CD14-positive monocyte (primary cell): ENCODE data around the gene TAPT1. TPM values are rescaled to one million over a fixed set of nuclear protein-coding genes. Genes with fewer than 3 reads are reported as not detected.

Experiments used
- DNase-seq, 3 donors: peaks; one replicate each; pipeline ENCODE4 v3.0.0-alpha.2; 2011 to 2022
- H2AFZ ChIP-seq: 2 replicates; pipeline ENCODE4 v1.6.0; 2012; ENCODE audit warnings: mild to moderate bottlenecking, low read depth, low read length, inconsistent platforms; ENCODE audit not compliant: insufficient read depth, poor library complexity, severe bottlenecking
- H3K27ac ChIP-seq, 2 donors: 1 replicate in 1 of 2; 2 replicates in 1 of 2; pipeline ENCODE4 v1.5.1; 2012 to 2013; ENCODE audit warnings: low read length in 2 of 2, control low read depth in 1 of 2, inconsistent platforms in 1 of 2, low read depth in 1 of 2, mild to moderate bottlenecking in 1 of 2
- H3K27me3 ChIP-seq, 2 donors: one replicate each; pipeline versions ENCODE4 v1.6.0 to v1.6.1; 2011 to 2013; ENCODE audit warnings: low read length in 2 of 2; ENCODE audit not compliant: control insufficient read depth in 2 of 2, insufficient read depth in 2 of 2
- H3K36me3 ChIP-seq, 2 donors: replicated peaks in 1 of 2; 1 replicate in 1 of 2; 2 replicates in 1 of 2; pipeline versions ENCODE4 v1.5.1 to v1.6.1; 2012 to 2013; ENCODE audit warnings: low read length in 2 of 2, control low read depth in 1 of 2, inconsistent platforms in 1 of 2, mild to moderate bottlenecking in 1 of 2; ENCODE audit not compliant: insufficient read depth in 2 of 2, control insufficient read depth in 1 of 2
- H3K4me1 ChIP-seq, 2 donors: 1 replicate in 1 of 2; 2 replicates in 1 of 2; pipeline versions ENCODE4 v1.5.1 to v1.6.1; 2012 to 2013; ENCODE audit warnings: low read length in 2 of 2, control low read depth in 1 of 2, inconsistent platforms in 1 of 2, mild to moderate bottlenecking in 1 of 2, moderate library complexity in 1 of 2; ENCODE audit not compliant: insufficient read depth in 2 of 2, control insufficient read depth in 1 of 2
- H3K4me2 ChIP-seq: replicated peaks from 2 replicates; pipeline ENCODE3; 2012; ENCODE audit warnings: low read length, moderate library complexity, mild to moderate bottlenecking; ENCODE audit not compliant: poor library complexity, severe bottlenecking; ENCODE audit errors: extremely low read depth
- H3K4me3 ChIP-seq, 3 experiments: fragments of 200-600 bp in 1 of 3; sonication (generic) in 1 of 3; replicated peaks in 1 of 3; 1 replicate in 2 of 3; 2 replicates in 1 of 3; pipeline ENCODE4 v1.5.1; 2011 to 2013; ENCODE audit warnings: low read length in 3 of 3, mild to moderate bottlenecking in 3 of 3, control low read depth in 2 of 3, low read depth in 2 of 3, inconsistent platforms in 1 of 3, moderate library complexity in 1 of 3
- H3K79me2 ChIP-seq: 2 replicates; pipeline ENCODE4 v1.6.0; 2012; ENCODE audit warnings: mild to moderate bottlenecking, control low read depth, inconsistent platforms, low read length, moderate library complexity; ENCODE audit not compliant: insufficient read depth
- H3K9ac ChIP-seq: 2 replicates; pipeline ENCODE4 v1.6.0; 2017; ENCODE audit warnings: low read length, mild to moderate bottlenecking; ENCODE audit not compliant: insufficient read depth, poor library complexity, severe bottlenecking
- H3K9me3 ChIP-seq, 2 donors: replicated peaks in 1 of 2; 1 replicate in 1 of 2; 2 replicates in 1 of 2; pipeline versions ENCODE4 v1.5.1 to v1.6.1; 2012 to 2013; ENCODE audit warnings: low read length in 2 of 2, control low read depth in 1 of 2; ENCODE audit not compliant: control insufficient read depth in 1 of 2, insufficient read depth in 1 of 2
- H4K20me1 ChIP-seq: 2 replicates; pipeline ENCODE4 v1.6.0; 2012; ENCODE audit warnings: mild to moderate bottlenecking, low read length, control low read depth, moderate library complexity; ENCODE audit not compliant: insufficient read depth
- H3K27ac Mint-ChIP-seq, 7 donors: one replicate each; pipeline ENCODE4 v1.8.0; 2020; ENCODE audit warnings: mild to moderate bottlenecking in 7 of 7, mixed read lengths in 7 of 7, moderate library complexity in 6 of 7, inconsistent platforms in 2 of 7
- H3K27me3 Mint-ChIP-seq, 3 donors: one replicate each; pipeline ENCODE4 v1.8.0; 2021 to 2022; ENCODE audit warnings: low read depth in 3 of 3, mild to moderate bottlenecking in 3 of 3, mixed read lengths in 3 of 3, moderate library complexity in 3 of 3, inconsistent platforms in 1 of 3
- H3K36me3 Mint-ChIP-seq, 2 donors: one replicate each; pipeline ENCODE4 v1.8.0; 2020; ENCODE audit warnings: mixed read lengths in 2 of 2, inconsistent platforms in 1 of 2, mild to moderate bottlenecking in 1 of 2
- H3K4me1 Mint-ChIP-seq: one replicate; pipeline ENCODE4 v1.8.0; 2020; ENCODE audit warnings: mild to moderate bottlenecking, mixed read lengths
- H3K4me3 Mint-ChIP-seq, 2 donors: one replicate each; pipeline ENCODE4 v1.8.0; 2020; ENCODE audit warnings: mild to moderate bottlenecking in 2 of 2, mixed read lengths in 2 of 2, moderate library complexity in 1 of 2
- H3K9me3 Mint-ChIP-seq, 7 donors: one replicate each; pipeline ENCODE4 v1.8.0; 2020 to 2022; ENCODE audit warnings: mixed read lengths in 7 of 7, mild to moderate bottlenecking in 6 of 7, moderate library complexity in 6 of 7, inconsistent platforms in 2 of 7
- CTCF ChIP-seq: fragments of 200-600 bp; IDR thresholded peaks from one replicate; pipeline ENCODE4 v1.8.0; 2022; ENCODE audit warnings: antibody characterized with exemption, mild to moderate bottlenecking
- WGBS: methylation state at CpG from one replicate; pipeline ENCODE4 v1.1.5; 2013; ENCODE audit warnings: missing lambda C conversion rate; ENCODE audit not compliant: insufficient coverage; 5-methylcytosine and 5-hydroxymethylcytosine counted together
- intact Hi-C, 2 donors: fragments of 100-400 bp; cut with micrococcal nuclease; formaldehyde crosslinking; loops; one replicate each; pipeline versions ENCODE4 v1.15.0 to v1.15.1; 2023
- polyA plus RNA-seq, 3 donors: library from polyadenylated mRNA; depleted of rRNA in 1 of 3; unstranded in 2 of 3; stranded (reverse) in 1 of 3; fragments of 300-500 nt in 2 of 3; fragments of >200 nt in 1 of 3; fragmentation: Illumina TruSeq in 2 of 3; gene quantifications; 1 replicate in 2 of 3; 2 replicates in 1 of 3; pipeline ENCODE4 v1.2.3, GENCODE V29; 2012 to 2021

The TAPT1 gene
- polyA plus RNA-seq, 3 donors, result 15.2 to 18.4 (median 16.0) TPM

- peaks cover 0 to 1% of the 10 kb centered on the region in 2 donors for H3K36me3 ChIP-seq
- H3K27ac ChIP-seq, result peak overlapping the region; percentile 66 to 85
- H3K4me3 ChIP-seq, result peak overlapping the region; percentile 85 to 99 (median 93)
- Mint-ChIP-seq H3K27ac (peak overlapping the region; percentile 53 to 90 (median 83)), H3K9me3 (peaks cover 0 to 3% (median 0%) of the 10 kb centered on the region in 7 donors), H3K27me3 (peaks cover 0 to 2% (median 0%) of the 10 kb centered on the region in 3 donors), H3K4me1 (peaks cover 50% of the 10 kb centered on the region), H3K36me3 (peaks cover 2% of the 10 kb centered on the region in 2 donors), H3K4me3 (peak overlapping the region; percentile 80 to 85)
- H2AFZ ChIP-seq, result peak overlapping the region; percentile 69
- no peaks in the 10 kb centered on the region for H3K9me3 ChIP-seq
- H3K4me1 ChIP-seq, result peaks cover 42 to 58% of the 10 kb centered on the region in 2 donors
- DNase-seq, result peak in 2 of 3 donors; percentile 41 to 46
- H3K79me2 ChIP-seq, result peaks cover 75% of the 10 kb centered on the region
- H3K4me2 ChIP-seq, result peak overlapping the region; percentile 82
- no peak for TF ChIP-seq CTCF
- intact Hi-C loops, result no loop called here
- H3K9ac ChIP-seq, result peak overlapping the region; percentile 82
- no peaks in the 10 kb centered on the region for H3K27me3 ChIP-seq
- WGBS, result 0% methylated on average over 1 of the region's 6 CpGs
- H4K20me1 ChIP-seq, result peaks cover 29% of the 10 kb centered on the region
These were observed 956 bp downstream of the TAPT1 start for GRCh38 chr4:16225167-16225862.

GRCh38 chr4:16224264-16225166 lies 1.8 kb downstream of the TAPT1 start:
- no peaks in the 10 kb centered on the region for H3K9me3 ChIP-seq
- peaks cover 0 to 9% of the 10 kb centered on the region in 2 donors for H3K36me3 ChIP-seq
- H3K36me3 Mint-ChIP-seq, result peaks cover 4 to 9% of the 10 kb centered on the region in 2 donors
- H3K27ac Mint-ChIP-seq, result peak overlapping the region; percentile 42 to 88 (median 76)
- TF ChIP-seq CTCF, result no peak
- no peak overlapping the region for H2AFZ ChIP-seq
- peaks cover 42 to 55% of the 10 kb centered on the region in 2 donors for H3K4me1 ChIP-seq
- H3K9me3 Mint-ChIP-seq, result peaks cover 0 to 3% (median 0%) of the 10 kb centered on the region in 7 donors
- intact Hi-C loops, result no loop called here
- H3K27ac ChIP-seq, result peak overlapping the region in 1 of 2 donors; percentile 85
- peaks cover 51% of the 10 kb centered on the region for H3K4me1 Mint-ChIP-seq
- H3K4me3 Mint-ChIP-seq, result peak overlapping the region; percentile 80 to 85
- H3K9ac ChIP-seq, result no peak overlapping the region
- H3K4me2 ChIP-seq, result peak overlapping the region; percentile 82
- H4K20me1 ChIP-seq, result peaks cover 37% of the 10 kb centered on the region
- peaks cover 0 to 2% (median 0%) of the 10 kb centered on the region in 3 donors for H3K27me3 Mint-ChIP-seq
- peak overlapping the region in 2 of 3 experiments; percentile 93 to 99 for H3K4me3 ChIP-seq
- H3K79me2 ChIP-seq, result peaks cover 83% of the 10 kb centered on the region
- DNase-seq, result no peak
- WGBS, result 76% methylated on average over 2 of the region's 6 CpGs
- no peaks in the 10 kb centered on the region for H3K27me3 ChIP-seq
